SH-SY5Y (cell line): Measurements from ENCODE around the gene NPPA.

Experiments
- GATA2 ChIP-seq: IDR thresholded peaks from 2 replicates; pipeline ENCODE4 v1.6.1; 2011; ENCODE audit warnings: mild to moderate bottlenecking, low read depth, low read length
- GATA3 ChIP-seq: IDR thresholded peaks from 2 replicates; pipeline ENCODE4 v1.6.1; 2011; ENCODE audit warnings: low read depth, mild to moderate bottlenecking, low read length, moderate library complexity

GRCh38 chr1:11874258-11874562 lies 26.6 kb upstream of the NPPA start:
- no peak for TF ChIP-seq GATA3
- no peak for TF ChIP-seq GATA2
